Subcutaneous adipose tissue (tissue), 4 donors: Measurements from ENCODE around the gene DYNLT5. TPM values are rescaled to one million over a fixed set of nuclear protein-coding genes. Genes with fewer than 3 reads are reported as not detected.

Experiments
- CTCF ChIP-seq: fragments of 450-650 bp; IDR thresholded peaks from one replicate; pipeline ENCODE4 v1.5.1; 2016; ENCODE audit warnings: low read depth, mild to moderate bottlenecking, control low read depth, antibody characterized with exemption, moderate library complexity
- total RNA-seq, 4 donors: library from RNA; depleted of rRNA; stranded (reverse); fragments of >200 nt; gene quantifications; one replicate each; pipeline ENCODE4 v1.1.0, GENCODE V29; 2016

The DYNLT5 gene
- total RNA-seq, 4 donors from 2014 or later, result 0.51 to 4.8 (median 2.8) TPM; not detected in 1

GRCh38 chr1:66769512-66770229 is 17.4 kb downstream of the DYNLT5 start:
- TF ChIP-seq CTCF, result no peak

- TF ChIP-seq CTCF, result no peak
These were observed 18.0 kb downstream of the DYNLT5 start for GRCh38 chr1:66770240-66770639.

GRCh38 chr1:66770694-66771093 is 18.4 kb downstream of the DYNLT5 start:
- TF ChIP-seq CTCF, result no peak

- TF ChIP-seq CTCF, result no peak
These were observed 21.0 kb downstream of the DYNLT5 start for GRCh38 chr1:66773227-66773626.

GRCh38 chr1:66774438-66774837 is 22.2 kb downstream of the DYNLT5 start:
- no peak for TF ChIP-seq CTCF

- no peak for TF ChIP-seq CTCF
These were observed 23.4 kb downstream of the DYNLT5 start for GRCh38 chr1:66775646-66776045.

- TF ChIP-seq CTCF, result no peak
These were observed 25.6 kb downstream of the DYNLT5 start for GRCh38 chr1:66777831-66778230.
